Urinary bladder (tissue), 4 donors: Measurements from ENCODE around the gene CD69. TPM values are rescaled to one million over a fixed set of nuclear protein-coding genes. Genes with fewer than 3 reads are reported as not detected.
A peak's percentile ranks its signal among the peaks of the same experiment; 100 is the strongest.

Experiments
- DNase-seq: peaks from one replicate; pipeline ENCODE4 v3.0.0-alpha.2; 2015; ENCODE audit errors: extremely low spot score
- H3K27ac ChIP-seq: one replicate; pipeline ENCODE4 v1.5.1; 2013; ENCODE audit warnings: low read depth, mild to moderate bottlenecking, moderate library complexity
- H3K36me3 ChIP-seq: one replicate; pipeline ENCODE4 v1.6.1; 2013; ENCODE audit warnings: mild to moderate bottlenecking, moderate library complexity; ENCODE audit not compliant: insufficient read depth
- H3K4me1 ChIP-seq: one replicate; pipeline ENCODE4 v1.6.1; 2013; ENCODE audit warnings: mild to moderate bottlenecking, moderate library complexity; ENCODE audit not compliant: insufficient read depth
- H3K4me3 ChIP-seq: one replicate; pipeline ENCODE4 v1.5.1; 2013; ENCODE audit warnings: low read depth, low read length
- WGBS: extraction: QIAGEN DNeasy Blood & Tissue Kit; methylation state at CpG from one replicate; pipeline ENCODE4 v1.1.7; 2013; 5-methylcytosine and 5-hydroxymethylcytosine counted together
- polyA plus RNA-seq: library from polyadenylated mRNA; stranded (reverse); fragments of 200-250 nt; gene quantifications from one replicate; pipeline ENCODE4 v1.2.3, GENCODE V29; 2013
- total RNA-seq: library from RNA; depleted of rRNA; stranded (reverse); fragments of >200 nt; gene quantifications from one replicate; pipeline ENCODE4 v1.2.3, GENCODE V29; 2014
- donor health status: healthy with polysubstance abuse.
- donor health status: healthy.

CD69 gene
- 13.7 TPM for total RNA-seq
- 7.4 TPM for polyA plus RNA-seq

- DNase-seq, result no peak
- 36% methylated on average over 6 of the region's 6 CpGs for WGBS
- Histone ChIP-seq H3K36me3 (no peaks in the 10 kb centered on the region), H3K4me1 (no peaks in the 10 kb centered on the region), H3K4me3 (peak within 1 kb of the TSS; percentile 35), H3K27ac (peak within 1 kb of the TSS; percentile 23)
These were observed at the start of gene CD69 for GRCh38 chr12:9760699-9761418. Gene CD69, minus strand, starts transcription at chr12:9760901. Its CDS starts 81 bp downstream, at chr12:9760820.

- DNase-seq, result no peak
These were observed 49.2 kb upstream of the CD69 start for GRCh38 chr12:9809866-9810265.

GRCh38 chr12:9809338-9809737 lies 48.6 kb upstream of the CD69 start:
- 48% methylated on average over 4 of the region's 4 CpGs for WGBS
- H3K4me3 ChIP-seq, result no peak overlapping the region
- no peak for DNase-seq
- H3K4me1 ChIP-seq, result no peaks in the 10 kb centered on the region
- H3K27ac ChIP-seq, result no peak overlapping the region
- H3K36me3 ChIP-seq, result no peaks in the 10 kb centered on the region

More at GRCh38 chr12:9809866-9810265, 49.2 kb upstream of the CD69 start:
- Histone ChIP-seq H3K4me1 (no peaks in the 10 kb centered on the region), H3K4me3 (no peak overlapping the region), H3K36me3 (no peaks in the 10 kb centered on the region), H3K27ac (no peak overlapping the region)

GRCh38 chr12:9808504-9808903 lies 47.8 kb upstream of the CD69 start:
- Histone ChIP-seq H3K36me3 (no peaks in the 10 kb centered on the region), H3K27ac (no peak overlapping the region), H3K4me3 (no peak overlapping the region), H3K4me1 (no peaks in the 10 kb centered on the region)
- DNase-seq, result no peak
- 73% methylated on average over 3 of the region's 3 CpGs for WGBS

- no peak overlapping the region for H3K4me3 ChIP-seq
- no peaks in the 10 kb centered on the region for H3K4me1 ChIP-seq
- no peak overlapping the region for H3K27ac ChIP-seq
- H3K36me3 ChIP-seq, result no peaks in the 10 kb centered on the region
- WGBS, result 69% methylated on average over 4 of the region's 4 CpGs
- no peak for DNase-seq
These were observed 46.0 kb upstream of the CD69 start for GRCh38 chr12:9806714-9807113.

GRCh38 chr12:9805883-9806282 lies 45.2 kb upstream of the CD69 start:
- no peak overlapping the region for H3K4me3 ChIP-seq
- no peak for DNase-seq

GRCh38 chr12:9799961-9800360 lies 39.3 kb upstream of the CD69 start:
- no peak overlapping the region for H3K4me3 ChIP-seq
- H3K27ac ChIP-seq, result no peak overlapping the region
- no peaks in the 10 kb centered on the region for H3K36me3 ChIP-seq
- no peaks in the 10 kb centered on the region for H3K4me1 ChIP-seq
- WGBS, result 34% methylated on average over 1 of the region's 1 CpG
- DNase-seq, result no peak

More at GRCh38 chr12:9805883-9806282, 45.2 kb upstream of the CD69 start:
- no peaks in the 10 kb centered on the region for H3K4me1 ChIP-seq
- H3K36me3 ChIP-seq, result no peaks in the 10 kb centered on the region
- 93% methylated on average over 2 of the region's 2 CpGs for WGBS
- H3K27ac ChIP-seq, result no peak overlapping the region

GRCh38 chr12:9797722-9798619 lies 37.3 kb upstream of the CD69 start:
- peak; percentile 54 for DNase-seq
- Histone ChIP-seq H3K36me3 (no peaks in the 10 kb centered on the region), H3K4me1 (no peaks in the 10 kb centered on the region), H3K27ac (no peak overlapping the region), H3K4me3 (no peak overlapping the region)
- 63% methylated on average over 7 of the region's 7 CpGs for WGBS

GRCh38 chr12:9796971-9797370 lies 36.3 kb upstream of the CD69 start:
- Histone ChIP-seq H3K4me1 (no peaks in the 10 kb centered on the region), H3K36me3 (no peaks in the 10 kb centered on the region), H3K4me3 (no peak overlapping the region), H3K27ac (no peak overlapping the region)
- DNase-seq, result no peak
- WGBS, result 44% methylated on average over 7 of the region's 7 CpGs

- DNase-seq, result no peak
- Histone ChIP-seq H3K4me3 (no peak overlapping the region), H3K4me1 (no peaks in the 10 kb centered on the region), H3K36me3 (no peaks in the 10 kb centered on the region), H3K27ac (no peak overlapping the region)
- 68% methylated on average over 5 of the region's 5 CpGs for WGBS
These were observed 35.6 kb upstream of the CD69 start for GRCh38 chr12:9796346-9796745.

- DNase-seq, result no peak
- 92% methylated on average over 2 of the region's 2 CpGs for WGBS
- H3K4me3 ChIP-seq, result no peak overlapping the region
- H3K27ac ChIP-seq, result no peak overlapping the region
- H3K4me1 ChIP-seq, result no peaks in the 10 kb centered on the region
- H3K36me3 ChIP-seq, result no peaks in the 10 kb centered on the region
These were observed 35.2 kb upstream of the CD69 start for GRCh38 chr12:9795945-9796344.

- Histone ChIP-seq H3K27ac (no peak overlapping the region), H3K36me3 (no peaks in the 10 kb centered on the region), H3K4me1 (no peaks in the 10 kb centered on the region), H3K4me3 (no peak overlapping the region)
- WGBS, result 50% methylated on average over 2 of the region's 2 CpGs
- no peak for DNase-seq
These were observed 33.9 kb upstream of the CD69 start for GRCh38 chr12:9794484-9795093.

- Histone ChIP-seq H3K27ac (no peak overlapping the region), H3K36me3 (no peaks in the 10 kb centered on the region), H3K4me1 (no peaks in the 10 kb centered on the region), H3K4me3 (no peak overlapping the region)
- 73% methylated on average over 8 of the region's 8 CpGs for WGBS
- DNase-seq, result no peak
These were observed 33.2 kb upstream of the CD69 start for GRCh38 chr12:9793779-9794395.
